GM10266 (cell line): ENCODE results near the gene FAM117B.

ENCODE experiments used
- DNase-seq: peaks from one replicate; pipeline ENCODE4 v3.0.0; 2012; ENCODE audit errors: extremely low spot score
- TF ChIP-seq, protein P1 (sequence below): IDR thresholded peaks from 2 replicates; pipeline ENCODE4 v1.5.1; 2012; ENCODE audit warnings: mild to moderate bottlenecking, low read depth; ENCODE audit not compliant: control insufficient read depth, insufficient read depth; ENCODE audit errors: missing control alignments

The FAM117B gene

DNA sequence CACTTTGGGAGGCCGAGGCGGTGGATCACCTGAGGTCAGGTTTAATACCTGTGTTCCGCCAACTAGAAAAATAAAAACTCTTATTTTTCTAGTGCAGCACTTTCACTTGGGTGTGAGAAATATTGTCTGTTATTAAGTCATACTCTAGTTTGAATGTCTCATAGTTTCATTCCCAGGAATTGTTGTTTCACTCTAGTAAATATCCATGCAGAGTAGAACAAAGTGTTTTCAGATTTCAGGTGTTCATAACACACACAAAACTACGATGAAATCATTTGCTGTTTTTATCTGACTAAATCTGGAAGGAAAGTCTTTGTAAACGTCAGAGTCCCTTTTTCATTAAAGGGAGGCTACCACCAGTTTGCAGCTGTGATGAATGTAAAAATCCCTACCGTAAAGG lies 4.0 kb downstream of the FAM117B start:
- no peak for DNase-seq
- TF ChIP-seq, protein P1, sequence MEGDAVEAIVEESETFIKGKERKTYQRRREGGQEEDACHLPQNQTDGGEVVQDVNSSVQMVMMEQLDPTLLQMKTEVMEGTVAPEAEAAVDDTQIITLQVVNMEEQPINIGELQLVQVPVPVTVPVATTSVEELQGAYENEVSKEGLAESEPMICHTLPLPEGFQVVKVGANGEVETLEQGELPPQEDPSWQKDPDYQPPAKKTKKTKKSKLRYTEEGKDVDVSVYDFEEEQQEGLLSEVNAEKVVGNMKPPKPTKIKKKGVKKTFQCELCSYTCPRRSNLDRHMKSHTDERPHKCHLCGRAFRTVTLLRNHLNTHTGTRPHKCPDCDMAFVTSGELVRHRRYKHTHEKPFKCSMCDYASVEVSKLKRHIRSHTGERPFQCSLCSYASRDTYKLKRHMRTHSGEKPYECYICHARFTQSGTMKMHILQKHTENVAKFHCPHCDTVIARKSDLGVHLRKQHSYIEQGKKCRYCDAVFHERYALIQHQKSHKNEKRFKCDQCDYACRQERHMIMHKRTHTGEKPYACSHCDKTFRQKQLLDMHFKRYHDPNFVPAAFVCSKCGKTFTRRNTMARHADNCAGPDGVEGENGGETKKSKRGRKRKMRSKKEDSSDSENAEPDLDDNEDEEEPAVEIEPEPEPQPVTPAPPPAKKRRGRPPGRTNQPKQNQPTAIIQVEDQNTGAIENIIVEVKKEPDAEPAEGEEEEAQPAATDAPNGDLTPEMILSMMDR, result no peak

GRCh38 chr2:202639231-202639630 lies 4.5 kb downstream of the FAM117B start:
- no peak for DNase-seq
- TF ChIP-seq, protein P1, result no peak

GRCh38 chr2:202642567-202642966 lies 7.8 kb downstream of the FAM117B start:
- DNase-seq, result no peak
- TF ChIP-seq, protein P1, result no peak

GRCh38 chr2:202643012-202643858 lies 8.5 kb downstream of the FAM117B start:
- DNase-seq, result no peak
- TF ChIP-seq, protein P1, result no peak

- TF ChIP-seq, protein P1, result no peak
- DNase-seq, result no peak
Observed at GRCh38 chr2:202652119-202652518, 17.4 kb downstream of the FAM117B start.

GRCh38 chr2:202653890-202654289 lies 19.1 kb downstream of the FAM117B start:
- TF ChIP-seq, protein P1, result no peak
- DNase-seq, result no peak

DNA sequence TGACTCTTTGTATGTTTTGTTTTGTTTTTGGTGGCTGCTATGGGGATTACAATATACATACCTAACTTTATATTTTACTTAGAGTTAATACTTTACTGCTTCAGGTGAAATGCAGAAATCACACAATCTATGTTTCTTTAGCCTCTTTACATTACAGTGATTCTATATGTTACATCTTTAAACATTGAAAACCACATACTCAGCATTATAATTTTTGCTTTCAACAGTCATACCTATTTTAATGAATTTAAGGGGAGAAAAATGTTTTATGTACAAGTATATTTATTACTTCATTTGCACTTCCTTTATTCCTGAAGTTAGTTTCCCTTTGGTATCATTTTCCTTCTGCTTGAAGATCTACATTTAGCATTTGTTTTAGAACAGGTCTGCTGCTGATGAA lies 23.1 kb downstream of the FAM117B start:
- DNase-seq, result no peak
- TF ChIP-seq, protein P1, result no peak
